Activated effector memory CD4-positive, alpha-beta T cell treated with anti-CD3 and anti-CD28 coated beads, Interleukin-2, amount 50 U/mL, for 16 hours (primary cell): ENCODE measurements around the gene CHKA.
"Not testable (repeated sequence)": the region's sequence is repeated elsewhere in the genome, so short reads cannot be mapped to it uniquely, and the experiment has no call there.

Experiments
- DNase-seq: peaks from one replicate; pipeline ENCODE4 v3.0.0-alpha.2; 2020

Gene CHKA

GRCh38 chr11:68115285-68115684, 5.9 kb downstream of the CHKA start:
- no peak for DNase-seq

- no peak for DNase-seq
Observed at GRCh38 chr11:68113986-68114385, 7.2 kb downstream of the CHKA start.

- DNase-seq, result no peak
Observed at GRCh38 chr11:68107689-68108088, 13.5 kb downstream of the CHKA start.

GRCh38 chr11:68106165-68106940, 14.8 kb downstream of the CHKA start:
- DNase-seq, result no peak

- DNase-seq, result no peak
Observed at GRCh38 chr11:68099474-68100405, 21.4 kb downstream of the CHKA start.

- no peak for DNase-seq
Observed at GRCh38 chr11:68099057-68099456, 22.1 kb downstream of the CHKA start.

GRCh38 chr11:68096962-68097361, 24.2 kb downstream of the CHKA start:
- no peak for DNase-seq

GRCh38 chr11:68093565-68093964, 27.6 kb downstream of the CHKA start:
- no peak for DNase-seq

GRCh38 chr11:68092946-68093345, 28.2 kb downstream of the CHKA start:
- DNase-seq, result not testable (repeated sequence)

GRCh38 chr11:68092411-68092810, 28.8 kb downstream of the CHKA start:
- DNase-seq, result no peak

- no peak for DNase-seq
Observed at GRCh38 chr11:68090706-68091105, 30.5 kb downstream of the CHKA start.

GRCh38 chr11:68090287-68090686, 30.9 kb downstream of the CHKA start:
- DNase-seq, result no peak

GRCh38 chr11:68089679-68090078, 31.5 kb downstream of the CHKA start:
- DNase-seq, result no peak

- DNase-seq, result no peak
Observed at GRCh38 chr11:68083517-68083916, 37.7 kb downstream of the CHKA start.

GRCh38 chr11:68082481-68082880, 38.7 kb downstream of the CHKA start:
- DNase-seq, result no peak

- no peak for DNase-seq
Observed at GRCh38 chr11:68081691-68082090, 39.5 kb downstream of the CHKA start.

- DNase-seq, result no peak
Observed at GRCh38 chr11:68080860-68081259, 40.3 kb downstream of the CHKA start.

- DNase-seq, result no peak
Observed at GRCh38 chr11:68077617-68078582, 43.3 kb downstream of the CHKA start.

- DNase-seq, result no peak
Observed at GRCh38 chr11:68076371-68077042, 44.7 kb downstream of the CHKA start.

GRCh38 chr11:68074584-68075352, 46.4 kb downstream of the CHKA start:
- DNase-seq, result no peak

GRCh38 chr11:68071281-68072048, 49.7 kb downstream of the CHKA start:
- no peak for DNase-seq
